Suprapubic skin (tissue), 3 donors: ENCODE measurements around the gene NDUFB2.

Source experiments
- POLR2A ChIP-seq, 2 donors: fragments of 450-650 bp; IDR thresholded peaks; one replicate each; pipeline ENCODE4 v1.6.1; 2017; ENCODE audit warnings: antibody characterized with exemption in 2 of 2, mild to moderate bottlenecking in 2 of 2, moderate library complexity in 2 of 2
- TF ChIP-seq, protein P1 (sequence below), 2 donors: fragments of 200-600 bp in 1 of 2; fragments of 450-650 bp in 1 of 2; sonication (generic) in 1 of 2; IDR thresholded peaks; one replicate each; pipeline ENCODE4 v1.5.1; 2016 to 2019; ENCODE audit warnings: antibody characterized with exemption in 2 of 2, mild to moderate bottlenecking in 1 of 2, moderate library complexity in 1 of 2

DNA sequence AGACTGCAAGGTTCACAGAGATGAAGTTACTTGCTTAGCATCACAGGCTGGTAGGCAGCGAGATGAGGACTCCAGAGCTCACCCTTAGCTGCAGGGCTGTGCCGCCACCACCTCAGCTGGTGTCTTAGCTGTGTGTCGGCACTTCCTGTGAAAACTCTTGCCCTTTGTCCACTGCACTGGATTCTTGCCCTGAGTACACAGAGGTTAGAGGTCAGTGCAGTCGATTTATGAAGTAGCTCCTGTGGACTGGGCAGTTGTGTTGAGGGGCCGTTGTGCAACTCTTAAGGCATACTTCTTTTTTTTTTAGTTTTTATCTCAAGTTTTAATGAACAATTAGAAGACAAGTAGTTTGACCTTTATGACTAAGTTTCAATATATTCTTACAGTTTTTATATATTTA, 10.6 kb downstream of the NDUFB2 start:
- TF ChIP-seq, protein P1, sequence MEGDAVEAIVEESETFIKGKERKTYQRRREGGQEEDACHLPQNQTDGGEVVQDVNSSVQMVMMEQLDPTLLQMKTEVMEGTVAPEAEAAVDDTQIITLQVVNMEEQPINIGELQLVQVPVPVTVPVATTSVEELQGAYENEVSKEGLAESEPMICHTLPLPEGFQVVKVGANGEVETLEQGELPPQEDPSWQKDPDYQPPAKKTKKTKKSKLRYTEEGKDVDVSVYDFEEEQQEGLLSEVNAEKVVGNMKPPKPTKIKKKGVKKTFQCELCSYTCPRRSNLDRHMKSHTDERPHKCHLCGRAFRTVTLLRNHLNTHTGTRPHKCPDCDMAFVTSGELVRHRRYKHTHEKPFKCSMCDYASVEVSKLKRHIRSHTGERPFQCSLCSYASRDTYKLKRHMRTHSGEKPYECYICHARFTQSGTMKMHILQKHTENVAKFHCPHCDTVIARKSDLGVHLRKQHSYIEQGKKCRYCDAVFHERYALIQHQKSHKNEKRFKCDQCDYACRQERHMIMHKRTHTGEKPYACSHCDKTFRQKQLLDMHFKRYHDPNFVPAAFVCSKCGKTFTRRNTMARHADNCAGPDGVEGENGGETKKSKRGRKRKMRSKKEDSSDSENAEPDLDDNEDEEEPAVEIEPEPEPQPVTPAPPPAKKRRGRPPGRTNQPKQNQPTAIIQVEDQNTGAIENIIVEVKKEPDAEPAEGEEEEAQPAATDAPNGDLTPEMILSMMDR (IDR thresholded peaks at IDR 0.05) = no peak
- no peak for TF ChIP-seq POLR2A (IDR thresholded peaks at IDR 0.05)
